ENCODE measurements around the gene USP10. TPM values are rescaled to one million over a fixed set of nuclear protein-coding genes. Genes with fewer than 3 reads are reported as not detected.
A peak's percentile ranks its signal among the peaks of the same experiment; 100 is the strongest.

The USP10 gene
- total and polyA plus RNA-seq, 2 donors (not counting 1 experiment from before 2014, with no cell fraction given), result 48.6 to 59.1 TPM

DNA sequence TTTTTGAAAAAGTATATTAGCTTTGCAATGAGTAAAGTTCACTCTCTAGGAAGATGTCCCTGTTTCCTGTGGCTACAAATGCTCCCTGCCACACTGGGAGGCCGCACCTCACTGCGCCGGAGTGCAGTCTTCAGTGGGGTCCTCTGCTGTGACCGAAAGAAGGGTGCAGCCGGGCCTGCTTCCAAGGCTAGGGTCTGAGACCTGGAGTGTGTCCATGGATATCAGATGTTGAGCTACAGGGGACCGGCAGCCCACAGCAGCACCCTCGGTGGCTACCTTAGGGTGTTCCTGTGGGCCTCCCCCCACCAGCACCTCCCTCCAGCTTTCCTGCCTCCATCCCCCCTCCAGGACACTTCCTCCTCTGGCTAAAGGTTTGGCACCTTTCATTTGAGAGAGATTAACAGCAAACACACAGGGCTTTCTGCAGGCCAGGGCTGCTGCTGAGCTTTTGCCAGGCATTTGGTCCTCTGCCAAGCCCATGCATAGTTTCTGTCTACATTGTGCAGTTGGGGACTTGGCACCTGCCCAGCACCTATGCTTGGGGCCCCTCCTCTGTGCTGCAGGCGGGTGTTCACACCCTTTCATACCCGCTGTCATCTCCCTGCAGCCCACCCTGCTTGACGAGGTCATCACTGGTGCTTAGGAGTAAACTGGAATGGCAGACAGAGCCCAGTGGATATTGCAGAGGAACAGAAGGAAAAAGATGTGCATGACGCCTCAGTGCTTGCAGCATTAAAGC, 86.2 kb downstream of the USP10 start:
- Histone ChIP-seq H3K4me1 (ENCODE audit: control insufficient read depth, extremely low read depth, insufficient read depth, low read length) (peaks cover 6% of the 10 kb centered on the region), H3K27ac (ENCODE audit: insufficient read depth, low read length) (no peak overlapping the region), H3K4me3 (replicated peaks in 1 of 4; ENCODE audit: control extremely low read depth in 1 of 4, insufficient read depth in 1 of 4, low read depth in 3 of 4, low read length in 4 of 4) (no peak overlapping the region), H3K36me3 (ENCODE audit: control insufficient read depth, insufficient read depth, low read length) (no peaks in the 10 kb centered on the region), H3K79me2 (ENCODE audit: control insufficient read depth, insufficient read depth, low read length) (no peaks in the 10 kb centered on the region), H3K9ac (ENCODE audit: insufficient read depth, low read length) (no peak overlapping the region), H3K9me3 (ENCODE audit: control insufficient read depth, insufficient read depth, low read depth, low read length) (no peaks in the 10 kb centered on the region), H3K27me3 (ENCODE audit: control insufficient read depth, insufficient read depth, low read length) (no peaks in the 10 kb centered on the region), H3K4me2 (ENCODE audit: extremely low read depth, insufficient read depth, low read length) (no peak overlapping the region), H2AFZ (ENCODE audit: low read length) (no peak overlapping the region), H4K20me1 (ENCODE audit: control insufficient read depth, extremely low read depth, insufficient read depth, low read length) (no peaks in the 10 kb centered on the region)
- DNase-seq (ENCODE audit: low read depth in 2 of 2), result peak; percentile 72 to 85
- TF ChIP-seq, protein P1, sequence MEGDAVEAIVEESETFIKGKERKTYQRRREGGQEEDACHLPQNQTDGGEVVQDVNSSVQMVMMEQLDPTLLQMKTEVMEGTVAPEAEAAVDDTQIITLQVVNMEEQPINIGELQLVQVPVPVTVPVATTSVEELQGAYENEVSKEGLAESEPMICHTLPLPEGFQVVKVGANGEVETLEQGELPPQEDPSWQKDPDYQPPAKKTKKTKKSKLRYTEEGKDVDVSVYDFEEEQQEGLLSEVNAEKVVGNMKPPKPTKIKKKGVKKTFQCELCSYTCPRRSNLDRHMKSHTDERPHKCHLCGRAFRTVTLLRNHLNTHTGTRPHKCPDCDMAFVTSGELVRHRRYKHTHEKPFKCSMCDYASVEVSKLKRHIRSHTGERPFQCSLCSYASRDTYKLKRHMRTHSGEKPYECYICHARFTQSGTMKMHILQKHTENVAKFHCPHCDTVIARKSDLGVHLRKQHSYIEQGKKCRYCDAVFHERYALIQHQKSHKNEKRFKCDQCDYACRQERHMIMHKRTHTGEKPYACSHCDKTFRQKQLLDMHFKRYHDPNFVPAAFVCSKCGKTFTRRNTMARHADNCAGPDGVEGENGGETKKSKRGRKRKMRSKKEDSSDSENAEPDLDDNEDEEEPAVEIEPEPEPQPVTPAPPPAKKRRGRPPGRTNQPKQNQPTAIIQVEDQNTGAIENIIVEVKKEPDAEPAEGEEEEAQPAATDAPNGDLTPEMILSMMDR (conservative IDR thresholded peaks at IDR 0.05 in 1 of 2, IDR thresholded peaks at IDR 0.05 in 1 of 2; ENCODE audit: low read depth in 1 of 2, low read length in 2 of 2), result no peak
- no peak for TF ChIP-seq EZH2 (IDR thresholded peaks at IDR 0.05; ENCODE audit: low read length, missing control alignments)

DNA sequence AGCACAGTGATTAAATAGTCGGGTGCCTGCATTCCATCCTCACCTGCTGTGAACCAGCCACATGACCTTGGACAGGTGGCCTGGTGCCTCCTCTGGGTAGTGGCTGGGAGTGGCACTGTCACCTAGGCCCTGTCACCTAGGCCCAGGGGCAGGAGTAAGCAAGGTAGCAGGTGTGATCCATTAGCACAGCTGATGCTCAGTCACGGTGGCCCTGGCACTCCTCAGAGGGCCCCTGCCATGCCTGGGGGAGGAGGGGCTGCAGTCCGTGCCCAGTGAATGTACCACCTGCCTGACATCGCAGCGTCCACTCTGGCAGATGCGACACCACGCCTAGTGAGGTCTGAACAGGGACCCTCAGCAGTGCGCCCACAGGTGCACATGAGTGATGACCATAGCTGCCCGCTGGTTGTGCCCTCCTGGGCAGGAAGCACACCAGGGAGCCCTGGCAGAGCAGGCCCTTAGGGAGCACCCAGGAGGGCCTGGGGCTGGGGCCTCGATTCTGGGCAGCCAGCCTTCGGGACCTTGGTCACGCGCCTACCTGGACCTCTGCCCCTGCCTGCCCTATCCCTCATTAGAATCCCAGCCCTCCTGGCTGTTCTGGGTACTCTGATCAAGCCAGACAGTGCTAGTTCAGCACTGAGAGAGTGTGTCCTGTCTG, 86.9 kb downstream of the USP10 start:
- no peak overlapping the region for H3K27ac ChIP-seq (ENCODE audit: insufficient read depth, low read length)
- no peaks in the 10 kb centered on the region for H3K9me3 ChIP-seq (ENCODE audit: control insufficient read depth, insufficient read depth, low read depth, low read length)
- peaks cover 6% of the 10 kb centered on the region for H3K4me1 ChIP-seq (ENCODE audit: control insufficient read depth, extremely low read depth, insufficient read depth, low read length)
- no peak overlapping the region for H3K4me2 ChIP-seq (ENCODE audit: extremely low read depth, insufficient read depth, low read length)
- H4K20me1 ChIP-seq (ENCODE audit: control insufficient read depth, extremely low read depth, insufficient read depth, low read length), result no peaks in the 10 kb centered on the region
- no peaks in the 10 kb centered on the region for H3K27me3 ChIP-seq (ENCODE audit: control insufficient read depth, insufficient read depth, low read length)
- H2AFZ ChIP-seq (ENCODE audit: low read length), result no peak overlapping the region
- H3K9ac ChIP-seq (ENCODE audit: insufficient read depth, low read length), result no peak overlapping the region
- no peak for DNase-seq (ENCODE audit: low read depth in 2 of 2)
- no peaks in the 10 kb centered on the region for H3K36me3 ChIP-seq (ENCODE audit: control insufficient read depth, insufficient read depth, low read length)
- TF ChIP-seq EZH2 (IDR thresholded peaks at IDR 0.05; ENCODE audit: low read length, missing control alignments), result no peak
- TF ChIP-seq, protein P1 (conservative IDR thresholded peaks at IDR 0.05 in 1 of 2, IDR thresholded peaks at IDR 0.05 in 1 of 2; ENCODE audit: low read depth in 1 of 2, low read length in 2 of 2), result no peak
- H3K79me2 ChIP-seq (ENCODE audit: control insufficient read depth, insufficient read depth, low read length), result no peaks in the 10 kb centered on the region
- no peak overlapping the region for H3K4me3 ChIP-seq (replicated peaks in 1 of 4; ENCODE audit: control extremely low read depth in 1 of 4, insufficient read depth in 1 of 4, low read depth in 3 of 4, low read length in 4 of 4)

DNA sequence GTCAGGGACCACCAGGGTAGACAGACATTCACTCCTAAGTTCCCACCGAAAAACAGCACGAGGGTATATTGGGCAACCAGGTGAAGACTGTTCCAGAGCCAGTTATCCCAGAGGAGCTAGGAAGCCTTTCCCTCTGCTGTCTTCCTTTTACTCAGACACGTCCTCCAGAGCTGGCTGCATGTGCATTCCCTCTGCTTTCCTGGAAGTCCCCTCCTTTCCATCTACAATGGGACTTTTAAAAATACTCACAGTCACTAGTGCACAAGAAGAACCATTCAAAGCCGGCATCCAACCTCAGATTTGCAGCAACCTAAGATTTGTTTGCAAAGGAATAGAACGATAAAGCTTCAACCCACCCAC, 87.4 kb downstream of the USP10 start:
- Histone ChIP-seq H3K36me3 (ENCODE audit: control insufficient read depth, insufficient read depth, low read length) (no peaks in the 10 kb centered on the region), H3K9me3 (ENCODE audit: control insufficient read depth, insufficient read depth, low read depth, low read length) (no peaks in the 10 kb centered on the region), H3K79me2 (ENCODE audit: control insufficient read depth, insufficient read depth, low read length) (no peaks in the 10 kb centered on the region), H3K27ac (ENCODE audit: insufficient read depth, low read length) (no peak overlapping the region), H3K4me2 (ENCODE audit: extremely low read depth, insufficient read depth, low read length) (no peak overlapping the region), H3K4me1 (ENCODE audit: control insufficient read depth, extremely low read depth, insufficient read depth, low read length) (peaks cover 6% of the 10 kb centered on the region), H4K20me1 (ENCODE audit: control insufficient read depth, extremely low read depth, insufficient read depth, low read length) (no peaks in the 10 kb centered on the region), H3K27me3 (ENCODE audit: control insufficient read depth, insufficient read depth, low read length) (no peaks in the 10 kb centered on the region), H2AFZ (ENCODE audit: low read length) (no peak overlapping the region), H3K4me3 (replicated peaks in 1 of 4; ENCODE audit: control extremely low read depth in 1 of 4, insufficient read depth in 1 of 4, low read depth in 3 of 4, low read length in 4 of 4) (no peak overlapping the region), H3K9ac (ENCODE audit: insufficient read depth, low read length) (no peak overlapping the region)
- no peak for DNase-seq (ENCODE audit: low read depth in 2 of 2)
- TF ChIP-seq EZH2 (IDR thresholded peaks at IDR 0.05; ENCODE audit: low read length, missing control alignments), result no peak
- TF ChIP-seq, protein P1 (conservative IDR thresholded peaks at IDR 0.05 in 1 of 2, IDR thresholded peaks at IDR 0.05 in 1 of 2; ENCODE audit: low read depth in 1 of 2, low read length in 2 of 2), result no peak
